ENCODE results near the gene PDGFB.

Gene PDGFB

GRCh38 chr22:39263626-39264348 is 19.0 kb upstream of the PDGFB start:
- no peaks in the 10 kb centered on the region for H3K36me3 ChIP-seq (ENCODE audit: control insufficient read depth in 1 of 2, insufficient read depth in 2 of 2, low read length in 2 of 2)
- peaks cover 4 to 16% of the 10 kb centered on the region in 2 donors for H3K9me3 ChIP-seq (ENCODE audit: control insufficient read depth in 1 of 2, low read length in 2 of 2)
- no peaks in the 10 kb centered on the region for H3K27me3 ChIP-seq (ENCODE audit: low read depth, low read length)
- no peaks in the 10 kb centered on the region for H3K4me1 ChIP-seq (ENCODE audit: control insufficient read depth in 1 of 2, insufficient read depth in 2 of 2, low read length in 2 of 2)
- H3K4me3 ChIP-seq (ENCODE audit: low read depth in 1 of 2, low read length in 2 of 2), result no peak overlapping the region
- no peak overlapping the region for H3K27ac ChIP-seq (ENCODE audit: low read length)

GRCh38 chr22:39259666-39260065 is 14.9 kb upstream of the PDGFB start:
- H3K9me3 ChIP-seq (ENCODE audit: control insufficient read depth in 1 of 2, low read length in 2 of 2), result peaks cover 4 to 16% of the 10 kb centered on the region in 2 donors
- H3K27ac ChIP-seq (ENCODE audit: low read length), result no peak overlapping the region
- no peaks in the 10 kb centered on the region for H3K27me3 ChIP-seq (ENCODE audit: low read depth, low read length)
- H3K36me3 ChIP-seq (ENCODE audit: control insufficient read depth in 1 of 2, insufficient read depth in 2 of 2, low read length in 2 of 2), result no peaks in the 10 kb centered on the region
- H3K4me1 ChIP-seq (ENCODE audit: control insufficient read depth in 1 of 2, insufficient read depth in 2 of 2, low read length in 2 of 2), result peaks cover 0 to 6% of the 10 kb centered on the region in 2 donors
- no peak overlapping the region for H3K4me3 ChIP-seq (ENCODE audit: low read depth in 1 of 2, low read length in 2 of 2)

GRCh38 chr22:39257901-39258475 is 13.2 kb upstream of the PDGFB start:
- H3K36me3 ChIP-seq (ENCODE audit: control insufficient read depth in 1 of 2, insufficient read depth in 2 of 2, low read length in 2 of 2), result no peaks in the 10 kb centered on the region
- peaks cover 4 to 23% of the 10 kb centered on the region in 2 donors for H3K4me1 ChIP-seq (ENCODE audit: control insufficient read depth in 1 of 2, insufficient read depth in 2 of 2, low read length in 2 of 2)
- H3K27ac ChIP-seq (ENCODE audit: low read length), result no peak overlapping the region
- no peak overlapping the region for H3K4me3 ChIP-seq (ENCODE audit: low read depth in 1 of 2, low read length in 2 of 2)
- H3K27me3 ChIP-seq (ENCODE audit: low read depth, low read length), result peaks cover under 1% of the 10 kb centered on the region
- peaks cover 4 to 16% of the 10 kb centered on the region in 2 donors for H3K9me3 ChIP-seq (ENCODE audit: control insufficient read depth in 1 of 2, low read length in 2 of 2)

- H3K4me1 ChIP-seq (ENCODE audit: control insufficient read depth in 1 of 2, insufficient read depth in 2 of 2, low read length in 2 of 2), result peaks cover 4 to 27% of the 10 kb centered on the region in 2 donors
- H3K27me3 ChIP-seq (ENCODE audit: low read depth, low read length), result peaks cover 7% of the 10 kb centered on the region
- no peak overlapping the region for H3K27ac ChIP-seq (ENCODE audit: low read length)
- H3K36me3 ChIP-seq (ENCODE audit: control insufficient read depth in 1 of 2, insufficient read depth in 2 of 2, low read length in 2 of 2), result no peaks in the 10 kb centered on the region
- no peak overlapping the region for H3K4me3 ChIP-seq (ENCODE audit: low read depth in 1 of 2, low read length in 2 of 2)
- H3K9me3 ChIP-seq (ENCODE audit: control insufficient read depth in 1 of 2, low read length in 2 of 2), result peaks cover 4 to 11% of the 10 kb centered on the region in 2 donors
Measured at GRCh38 chr22:39256979-39257378, 12.2 kb upstream of the PDGFB start.

GRCh38 chr22:39256186-39256552 is 11.4 kb upstream of the PDGFB start:
- Histone ChIP-seq H3K4me1 (ENCODE audit: control insufficient read depth in 1 of 2, insufficient read depth in 2 of 2, low read length in 2 of 2) (peaks cover 4 to 27% of the 10 kb centered on the region in 2 donors), H3K27me3 (ENCODE audit: low read depth, low read length) (peaks cover 7% of the 10 kb centered on the region), H3K4me3 (ENCODE audit: low read depth in 1 of 2, low read length in 2 of 2) (no peak overlapping the region), H3K27ac (ENCODE audit: low read length) (no peak overlapping the region), H3K36me3 (ENCODE audit: control insufficient read depth in 1 of 2, insufficient read depth in 2 of 2, low read length in 2 of 2) (no peaks in the 10 kb centered on the region), H3K9me3 (ENCODE audit: control insufficient read depth in 1 of 2, low read length in 2 of 2) (peaks cover 0 to 3% of the 10 kb centered on the region in 2 donors)

- H3K4me1 ChIP-seq (ENCODE audit: control insufficient read depth in 1 of 2, insufficient read depth in 2 of 2, low read length in 2 of 2), result peaks cover 4 to 27% of the 10 kb centered on the region in 2 donors
- H3K9me3 ChIP-seq (ENCODE audit: control insufficient read depth in 1 of 2, low read length in 2 of 2), result no peaks in the 10 kb centered on the region
- H3K36me3 ChIP-seq (ENCODE audit: control insufficient read depth in 1 of 2, insufficient read depth in 2 of 2, low read length in 2 of 2), result no peaks in the 10 kb centered on the region
- peaks cover 7% of the 10 kb centered on the region for H3K27me3 ChIP-seq (ENCODE audit: low read depth, low read length)
- H3K4me3 ChIP-seq (ENCODE audit: low read depth in 1 of 2, low read length in 2 of 2), result no peak overlapping the region
- H3K27ac ChIP-seq (ENCODE audit: low read length), result no peak overlapping the region
Measured at GRCh38 chr22:39255449-39256185, 10.8 kb upstream of the PDGFB start.

GRCh38 chr22:39254789-39255298 is 10.1 kb upstream of the PDGFB start:
- H3K27me3 ChIP-seq (ENCODE audit: low read depth, low read length), result peaks cover 7% of the 10 kb centered on the region
- H3K4me3 ChIP-seq (ENCODE audit: low read depth in 1 of 2, low read length in 2 of 2), result no peak overlapping the region
- no peaks in the 10 kb centered on the region for H3K36me3 ChIP-seq (ENCODE audit: control insufficient read depth in 1 of 2, insufficient read depth in 2 of 2, low read length in 2 of 2)
- H3K4me1 ChIP-seq (ENCODE audit: control insufficient read depth in 1 of 2, insufficient read depth in 2 of 2, low read length in 2 of 2), result peaks cover 4 to 27% of the 10 kb centered on the region in 2 donors
- H3K27ac ChIP-seq (ENCODE audit: low read length), result no peak overlapping the region
- H3K9me3 ChIP-seq (ENCODE audit: control insufficient read depth in 1 of 2, low read length in 2 of 2), result no peaks in the 10 kb centered on the region

GRCh38 chr22:39254122-39254521 is 9.3 kb upstream of the PDGFB start:
- H3K36me3 ChIP-seq (ENCODE audit: control insufficient read depth in 1 of 2, insufficient read depth in 2 of 2, low read length in 2 of 2), result no peaks in the 10 kb centered on the region
- H3K9me3 ChIP-seq (ENCODE audit: control insufficient read depth in 1 of 2, low read length in 2 of 2), result no peaks in the 10 kb centered on the region
- H3K4me3 ChIP-seq (ENCODE audit: low read depth in 1 of 2, low read length in 2 of 2), result no peak overlapping the region
- H3K27ac ChIP-seq (ENCODE audit: low read length), result no peak overlapping the region
- H3K4me1 ChIP-seq (ENCODE audit: control insufficient read depth in 1 of 2, insufficient read depth in 2 of 2, low read length in 2 of 2), result peaks cover 4 to 27% of the 10 kb centered on the region in 2 donors
- peaks cover 7% of the 10 kb centered on the region for H3K27me3 ChIP-seq (ENCODE audit: low read depth, low read length)

GRCh38 chr22:39253435-39254070 is 8.8 kb upstream of the PDGFB start:
- Histone ChIP-seq H3K36me3 (ENCODE audit: control insufficient read depth in 1 of 2, insufficient read depth in 2 of 2, low read length in 2 of 2) (no peaks in the 10 kb centered on the region), H3K27ac (ENCODE audit: low read length) (no peak overlapping the region), H3K27me3 (ENCODE audit: low read depth, low read length) (peaks cover 9% of the 10 kb centered on the region), H3K4me1 (ENCODE audit: control insufficient read depth in 1 of 2, insufficient read depth in 2 of 2, low read length in 2 of 2) (peaks cover 4 to 27% of the 10 kb centered on the region in 2 donors), H3K9me3 (ENCODE audit: control insufficient read depth in 1 of 2, low read length in 2 of 2) (no peaks in the 10 kb centered on the region), H3K4me3 (ENCODE audit: low read depth in 1 of 2, low read length in 2 of 2) (no peak overlapping the region)

GRCh38 chr22:39252461-39253434 is 8.0 kb upstream of the PDGFB start:
- Histone ChIP-seq H3K4me3 (ENCODE audit: low read depth in 1 of 2, low read length in 2 of 2) (no peak overlapping the region), H3K36me3 (ENCODE audit: control insufficient read depth in 1 of 2, insufficient read depth in 2 of 2, low read length in 2 of 2) (no peaks in the 10 kb centered on the region), H3K27me3 (ENCODE audit: low read depth, low read length) (peaks cover 15% of the 10 kb centered on the region), H3K9me3 (ENCODE audit: control insufficient read depth in 1 of 2, low read length in 2 of 2) (no peaks in the 10 kb centered on the region), H3K27ac (ENCODE audit: low read length) (no peak overlapping the region), H3K4me1 (ENCODE audit: control insufficient read depth in 1 of 2, insufficient read depth in 2 of 2, low read length in 2 of 2) (peaks cover 4 to 27% of the 10 kb centered on the region in 2 donors)
